AG10803 (cell line): Measurements from ENCODE around the gene PBX1.
A peak's percentile ranks its signal among the peaks of the same experiment; 100 is the strongest.

Experiments used
- DNase-seq: peaks from one replicate; pipeline ENCODE4 v3.0.0; 2010; ENCODE audit warnings: low read depth
- H3K4me3 ChIP-seq: 2 replicates; pipeline ENCODE4 v1.5.1; 2011; ENCODE audit warnings: mild to moderate bottlenecking, low read length, control low read depth
- TF ChIP-seq, protein P1 (sequence below): conservative IDR thresholded peaks from 2 replicates; pipeline ENCODE4 v1.5.1; 2011; ENCODE audit warnings: mild to moderate bottlenecking, low read length, control low read depth, inconsistent platforms

The PBX1 gene

DNA sequence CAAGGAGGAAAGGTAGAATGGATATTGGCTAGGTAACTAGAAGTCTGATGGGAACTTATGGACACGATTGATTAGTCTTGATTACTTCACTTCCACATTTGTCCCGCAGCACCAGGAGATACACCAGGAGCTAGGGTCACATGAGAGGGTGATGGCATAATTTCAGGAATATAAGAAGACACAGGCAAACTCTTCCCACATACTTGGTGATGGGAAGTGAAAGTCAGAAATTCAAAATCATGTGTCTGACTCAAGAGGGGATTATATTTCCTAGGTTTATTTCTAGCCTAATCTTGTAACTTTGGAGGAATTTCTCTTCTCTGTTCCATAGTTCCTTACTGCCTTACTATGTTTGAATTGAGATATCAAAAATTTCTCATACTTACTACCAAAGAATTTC, 185.0 kb downstream of the PBX1 start:
- no peak overlapping the region for H3K4me3 ChIP-seq
- TF ChIP-seq, protein P1, sequence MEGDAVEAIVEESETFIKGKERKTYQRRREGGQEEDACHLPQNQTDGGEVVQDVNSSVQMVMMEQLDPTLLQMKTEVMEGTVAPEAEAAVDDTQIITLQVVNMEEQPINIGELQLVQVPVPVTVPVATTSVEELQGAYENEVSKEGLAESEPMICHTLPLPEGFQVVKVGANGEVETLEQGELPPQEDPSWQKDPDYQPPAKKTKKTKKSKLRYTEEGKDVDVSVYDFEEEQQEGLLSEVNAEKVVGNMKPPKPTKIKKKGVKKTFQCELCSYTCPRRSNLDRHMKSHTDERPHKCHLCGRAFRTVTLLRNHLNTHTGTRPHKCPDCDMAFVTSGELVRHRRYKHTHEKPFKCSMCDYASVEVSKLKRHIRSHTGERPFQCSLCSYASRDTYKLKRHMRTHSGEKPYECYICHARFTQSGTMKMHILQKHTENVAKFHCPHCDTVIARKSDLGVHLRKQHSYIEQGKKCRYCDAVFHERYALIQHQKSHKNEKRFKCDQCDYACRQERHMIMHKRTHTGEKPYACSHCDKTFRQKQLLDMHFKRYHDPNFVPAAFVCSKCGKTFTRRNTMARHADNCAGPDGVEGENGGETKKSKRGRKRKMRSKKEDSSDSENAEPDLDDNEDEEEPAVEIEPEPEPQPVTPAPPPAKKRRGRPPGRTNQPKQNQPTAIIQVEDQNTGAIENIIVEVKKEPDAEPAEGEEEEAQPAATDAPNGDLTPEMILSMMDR: no peak
- no peak for DNase-seq

DNA sequence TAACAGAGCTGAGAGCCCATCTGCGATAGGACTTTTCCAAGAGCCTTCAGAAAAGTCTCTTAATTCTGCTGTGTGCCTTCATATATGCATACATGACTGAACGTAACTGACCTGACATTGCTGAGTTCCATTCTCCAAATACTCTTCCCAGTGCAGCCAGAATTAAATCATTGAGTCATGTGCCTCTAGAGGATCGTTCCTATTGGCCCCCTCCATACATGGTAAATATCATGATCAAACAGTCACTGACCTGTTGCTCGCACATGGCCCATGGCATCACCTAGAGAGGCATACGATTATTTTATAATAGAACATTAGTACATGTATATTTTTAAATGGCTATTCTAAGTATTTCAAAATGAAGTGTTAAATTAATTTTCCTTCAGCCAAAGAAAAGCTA, 186.8 kb downstream of the PBX1 start:
- H3K4me3 ChIP-seq: no peak overlapping the region
- no peak for DNase-seq
- TF ChIP-seq, protein P1: no peak

DNA sequence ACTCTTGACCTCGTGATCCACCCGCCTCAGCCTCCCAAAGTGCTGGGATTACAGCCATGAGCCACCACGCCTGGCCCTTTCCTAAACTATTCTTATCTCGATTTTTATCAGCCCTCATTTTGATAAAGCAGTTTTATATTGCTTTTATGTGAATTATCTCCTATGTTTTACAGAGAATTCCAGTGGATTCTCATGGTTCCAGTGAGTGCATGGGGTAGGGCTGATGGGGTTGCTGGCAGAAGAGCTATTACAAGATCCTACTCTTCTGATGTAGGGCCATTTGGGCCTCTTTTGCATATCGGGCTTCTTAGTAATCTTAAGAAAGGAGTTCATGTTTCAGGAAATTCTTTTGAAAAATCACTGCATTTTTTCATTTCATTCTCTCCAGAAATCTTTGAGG, 187.6 kb downstream of the PBX1 start:
- H3K4me3 ChIP-seq: no peak overlapping the region
- DNase-seq: no peak
- TF ChIP-seq, protein P1: no peak

DNA sequence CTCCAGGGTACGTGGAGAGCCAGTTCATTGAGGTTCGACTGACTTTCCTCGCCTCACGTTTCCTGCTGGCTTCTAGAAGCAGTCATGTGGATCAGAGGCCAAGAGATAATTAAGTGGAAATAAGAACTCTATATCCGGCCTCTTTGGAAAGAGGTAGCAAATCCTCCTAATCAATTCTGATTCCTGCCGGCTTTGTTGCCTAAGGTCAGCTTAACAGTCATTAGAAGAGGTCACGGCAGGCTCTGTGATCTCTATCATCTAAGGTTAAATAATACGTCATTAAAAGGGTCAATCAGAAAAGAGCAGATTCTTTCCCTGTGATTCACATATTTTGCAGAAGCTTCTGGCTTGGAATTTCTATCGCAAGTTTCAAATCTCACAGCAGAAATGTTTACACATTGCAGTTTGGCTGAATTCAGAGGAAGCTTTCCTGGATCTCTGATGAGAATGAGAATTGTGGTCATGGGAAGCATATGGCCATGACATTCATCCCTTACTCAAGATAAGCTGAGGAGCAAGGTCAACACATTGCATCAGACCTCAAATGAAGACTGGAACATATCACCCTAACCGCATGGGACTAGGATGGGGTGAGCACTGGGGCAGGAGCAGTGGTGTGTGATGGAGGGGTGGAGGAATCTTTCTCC, 189.4 kb downstream of the PBX1 start:
- DNase-seq: peak; percentile 98
- TF ChIP-seq, protein P1: no peak

DNA sequence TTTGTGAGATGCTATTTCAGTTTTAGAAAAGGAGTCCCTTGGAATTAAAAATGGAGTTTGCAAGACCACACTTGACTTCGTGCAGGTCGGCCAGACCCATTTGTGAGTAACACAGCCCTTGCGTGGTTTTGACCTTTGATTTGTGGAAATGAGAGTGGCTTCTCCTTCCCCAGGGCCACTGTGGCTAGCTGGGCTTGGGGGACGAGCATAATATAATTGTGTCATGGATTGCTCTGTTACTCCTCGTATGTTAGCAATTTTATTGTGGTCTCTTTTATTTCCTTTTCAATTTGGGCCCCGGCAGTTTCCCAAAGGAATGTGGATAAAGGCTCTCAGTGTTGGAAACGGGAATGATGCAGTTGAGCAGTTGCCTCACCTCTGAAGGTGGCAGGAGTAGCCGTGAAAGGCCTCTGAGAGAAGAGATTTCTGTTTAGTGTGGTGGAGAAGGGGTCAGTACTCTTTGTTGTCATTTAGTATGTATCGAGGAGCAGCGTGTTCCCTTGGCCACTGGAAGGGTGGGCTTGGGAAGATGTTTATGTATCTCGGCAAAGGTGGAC, 194.6 kb downstream of the PBX1 start:
- peak overlapping the region; percentile 31 for H3K4me3 ChIP-seq
- TF ChIP-seq, protein P1: no peak
- peak; percentile 64 for DNase-seq

More for the DNA sequence above, 189.4 kb downstream of the PBX1 start:
- no peak overlapping the region for H3K4me3 ChIP-seq

DNA sequence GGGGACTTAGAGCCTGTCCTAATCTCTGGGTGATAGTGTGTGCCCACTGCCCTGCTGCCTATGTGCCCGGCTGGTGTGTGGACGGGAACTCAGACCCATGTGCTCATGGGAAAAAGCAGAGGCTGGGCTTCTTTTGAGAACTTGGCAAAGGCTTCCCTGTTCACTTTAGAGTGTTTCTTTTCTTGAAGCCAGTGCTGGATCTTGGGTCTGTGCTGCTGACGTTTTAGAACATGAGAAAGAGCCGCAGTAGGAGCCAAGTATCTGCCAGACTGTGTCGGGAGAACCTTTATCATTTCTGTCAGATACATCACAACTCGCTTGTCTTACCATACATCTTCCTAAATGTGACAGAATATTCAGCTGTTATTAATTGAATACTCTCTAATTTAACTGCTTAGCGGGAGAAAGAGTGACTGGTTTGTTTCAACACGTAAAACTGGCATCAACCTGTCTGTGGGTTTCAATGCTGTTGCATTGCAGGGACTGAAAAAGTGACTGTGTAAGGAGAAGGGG, 195.2 kb downstream of the PBX1 start:
- peak; percentile 73 for DNase-seq
- H3K4me3 ChIP-seq: peak overlapping the region; percentile 31
- TF ChIP-seq, protein P1: no peak

DNA sequence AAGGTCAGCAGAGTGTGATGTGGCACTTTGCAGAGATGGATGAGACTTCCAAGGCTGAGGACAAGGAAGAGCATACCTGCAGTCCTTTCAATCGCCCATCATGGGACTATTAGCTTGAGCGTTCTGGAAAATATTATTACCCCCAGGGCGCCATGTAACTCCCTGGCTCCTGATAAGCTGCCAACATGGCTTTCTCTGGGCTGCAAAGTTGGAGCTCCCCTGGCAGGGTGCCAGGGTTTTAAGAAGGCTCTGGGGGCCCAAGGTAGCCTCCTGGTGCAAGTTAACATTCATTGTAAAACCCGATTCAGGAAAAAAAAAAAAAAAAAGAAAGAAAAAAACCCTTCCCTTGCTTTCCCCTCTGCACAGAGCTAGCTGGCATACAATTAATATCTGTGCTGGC, 196.7 kb downstream of the PBX1 start:
- TF ChIP-seq, protein P1: no peak
- no peak overlapping the region for H3K4me3 ChIP-seq
- no peak for DNase-seq
